Measurements from ENCODE around the gene FLYWCH2.

- TF ChIP-seq CTCF (IDR thresholded peaks at IDR 0.05; ENCODE audit: low read depth, low read length) (no peak), MAX (IDR thresholded peaks at IDR 0.05; ENCODE audit: low read depth, low read length) (no peak), POLR2A (IDR thresholded peaks at IDR 0.05; ENCODE audit: extremely low read depth, insufficient read length) (no peak), MYC (IDR thresholded peaks at IDR 0.05; ENCODE audit: low read depth, low read length) (no peak)
Observed at GRCh38 chr16:2933136-2933535, 50.1 kb downstream of the FLYWCH2 start.

Measured in NB4 (cell line).